GM19099 (cell line): Measurements from ENCODE around the gene GLUD2.

Experiments
- POLR2A ChIP-seq: IDR thresholded peaks from 3 replicates; pipeline ENCODE4 v1.6.1; 2011; ENCODE audit warnings: low read depth; ENCODE audit not compliant: insufficient read length; ENCODE audit errors: extremely low read depth

Gene GLUD2

DNA sequence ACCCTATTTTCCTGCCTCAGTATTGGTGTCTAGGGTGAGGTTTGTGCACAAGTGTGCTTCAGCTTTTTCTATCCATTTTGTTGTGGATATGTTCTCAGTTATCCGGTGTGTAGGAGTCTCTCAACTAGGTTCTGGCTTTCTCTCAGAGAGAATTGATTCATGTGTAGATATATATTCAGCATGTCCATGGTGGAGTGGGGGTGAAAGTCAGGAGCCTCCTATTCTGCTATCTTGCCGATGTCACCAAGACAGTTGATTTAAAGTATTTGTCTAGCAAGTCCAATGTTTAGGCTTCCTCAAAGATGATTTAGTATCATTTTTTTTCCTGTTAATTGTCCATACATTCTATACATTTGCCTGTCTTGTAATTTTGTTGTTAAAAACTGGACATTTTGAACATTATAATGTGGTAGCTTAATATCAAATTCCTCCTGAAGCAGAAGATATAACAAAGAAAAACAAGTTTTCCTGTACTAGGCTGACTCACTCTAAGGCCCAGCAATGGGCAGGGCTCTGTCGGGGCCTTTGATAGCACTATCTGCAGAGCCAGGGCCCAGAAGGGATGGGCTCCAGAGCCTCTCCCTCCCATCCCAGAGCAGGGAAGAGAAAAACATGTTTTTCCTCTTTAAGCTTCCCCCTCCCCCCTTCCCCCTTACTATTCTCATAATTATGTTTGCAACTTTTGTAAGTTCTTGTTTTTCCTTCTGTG, 37.6 kb downstream of the GLUD2 start:
- no peak for TF ChIP-seq POLR2A

GRCh38 chrX:121085612-121086010, 38.2 kb downstream of the GLUD2 start:
- no peak for TF ChIP-seq POLR2A

DNA sequence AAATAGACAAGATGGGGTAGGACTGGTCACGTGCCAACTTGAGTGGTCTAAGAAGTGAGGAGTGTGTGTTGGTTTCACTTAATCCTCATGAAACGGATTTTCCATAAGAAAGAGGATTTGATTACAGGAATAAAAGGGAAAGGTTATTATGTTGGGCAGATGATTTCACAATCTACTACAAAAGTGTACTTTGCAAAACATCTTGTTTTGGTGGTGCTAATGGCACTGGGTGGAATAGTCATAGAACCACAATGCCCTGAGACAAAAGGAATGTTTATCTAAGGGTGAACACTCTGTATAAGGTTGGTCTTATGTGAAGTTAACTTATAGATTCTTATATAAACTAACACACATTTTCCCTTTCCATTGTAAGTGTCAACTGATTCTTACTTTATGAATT, 45.6 kb downstream of the GLUD2 start:
- no peak for TF ChIP-seq POLR2A
